SU-DHL-6 (cell line): ENCODE measurements around the gene LMTK3.

Experiments
- EZH2phosphoT487 ChIP-seq: fragments of 200-600 bp; sonication (generic), shearing (Covaris generic); conservative IDR thresholded peaks from 2 replicates; pipeline ENCODE4 v1.6.1; 2018; ENCODE audit warnings: mild to moderate bottlenecking, antibody characterized with exemption, low read length, moderate library complexity, mixed read lengths
- TF ChIP-seq, protein P1 (sequence below): fragments of 200-600 bp; sonication (generic); IDR thresholded peaks from one replicate; pipeline ENCODE4 v1.5.1; 2017; ENCODE audit warnings: antibody characterized with exemption, mild to moderate bottlenecking, low read length, moderate library complexity; ENCODE audit not compliant: insufficient read depth, poor library complexity, severe bottlenecking

DNA sequence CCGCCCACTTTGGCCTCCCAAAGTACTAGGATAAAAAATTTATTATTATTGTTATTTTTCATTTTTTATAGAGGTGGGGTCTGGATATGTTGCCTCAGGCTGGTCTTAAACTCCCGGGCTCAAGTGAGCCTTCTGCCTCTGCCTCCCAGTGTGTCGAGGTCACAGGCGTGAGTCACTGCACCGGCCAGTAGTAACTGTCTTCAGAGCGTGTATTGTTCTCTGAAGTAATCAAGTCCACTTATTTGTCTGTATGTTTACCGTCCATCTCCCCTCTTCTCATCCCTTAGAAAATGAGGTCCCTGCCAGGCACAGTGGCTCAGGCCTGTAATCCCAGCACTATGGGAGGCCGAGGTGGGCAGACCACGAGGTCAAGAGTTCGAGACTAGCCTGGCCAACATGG lies 22.1 kb upstream of the LMTK3 start:
- TF ChIP-seq, protein P1, sequence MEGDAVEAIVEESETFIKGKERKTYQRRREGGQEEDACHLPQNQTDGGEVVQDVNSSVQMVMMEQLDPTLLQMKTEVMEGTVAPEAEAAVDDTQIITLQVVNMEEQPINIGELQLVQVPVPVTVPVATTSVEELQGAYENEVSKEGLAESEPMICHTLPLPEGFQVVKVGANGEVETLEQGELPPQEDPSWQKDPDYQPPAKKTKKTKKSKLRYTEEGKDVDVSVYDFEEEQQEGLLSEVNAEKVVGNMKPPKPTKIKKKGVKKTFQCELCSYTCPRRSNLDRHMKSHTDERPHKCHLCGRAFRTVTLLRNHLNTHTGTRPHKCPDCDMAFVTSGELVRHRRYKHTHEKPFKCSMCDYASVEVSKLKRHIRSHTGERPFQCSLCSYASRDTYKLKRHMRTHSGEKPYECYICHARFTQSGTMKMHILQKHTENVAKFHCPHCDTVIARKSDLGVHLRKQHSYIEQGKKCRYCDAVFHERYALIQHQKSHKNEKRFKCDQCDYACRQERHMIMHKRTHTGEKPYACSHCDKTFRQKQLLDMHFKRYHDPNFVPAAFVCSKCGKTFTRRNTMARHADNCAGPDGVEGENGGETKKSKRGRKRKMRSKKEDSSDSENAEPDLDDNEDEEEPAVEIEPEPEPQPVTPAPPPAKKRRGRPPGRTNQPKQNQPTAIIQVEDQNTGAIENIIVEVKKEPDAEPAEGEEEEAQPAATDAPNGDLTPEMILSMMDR = no peak
- no peak for TF ChIP-seq EZH2phosphoT487
